MM.1S (cell line): ENCODE data around the gene MRTFA.

ENCODE experiments used
- EZH2 ChIP-seq: fragments of 300-600 bp; sonication (generic); optimal IDR thresholded peaks from 2 replicates; pipeline ENCODE3; 2017; ENCODE audit warnings: low read depth, mild to moderate bottlenecking, antibody characterized with exemption, low read length, mixed read lengths
- TF ChIP-seq, protein P1 (sequence below): fragments of 300-600 bp; sonication (generic); IDR thresholded peaks from 2 replicates; pipeline ENCODE4 v1.5.1; 2016; ENCODE audit warnings: antibody characterized with exemption, low read length, mixed read lengths

DNA sequence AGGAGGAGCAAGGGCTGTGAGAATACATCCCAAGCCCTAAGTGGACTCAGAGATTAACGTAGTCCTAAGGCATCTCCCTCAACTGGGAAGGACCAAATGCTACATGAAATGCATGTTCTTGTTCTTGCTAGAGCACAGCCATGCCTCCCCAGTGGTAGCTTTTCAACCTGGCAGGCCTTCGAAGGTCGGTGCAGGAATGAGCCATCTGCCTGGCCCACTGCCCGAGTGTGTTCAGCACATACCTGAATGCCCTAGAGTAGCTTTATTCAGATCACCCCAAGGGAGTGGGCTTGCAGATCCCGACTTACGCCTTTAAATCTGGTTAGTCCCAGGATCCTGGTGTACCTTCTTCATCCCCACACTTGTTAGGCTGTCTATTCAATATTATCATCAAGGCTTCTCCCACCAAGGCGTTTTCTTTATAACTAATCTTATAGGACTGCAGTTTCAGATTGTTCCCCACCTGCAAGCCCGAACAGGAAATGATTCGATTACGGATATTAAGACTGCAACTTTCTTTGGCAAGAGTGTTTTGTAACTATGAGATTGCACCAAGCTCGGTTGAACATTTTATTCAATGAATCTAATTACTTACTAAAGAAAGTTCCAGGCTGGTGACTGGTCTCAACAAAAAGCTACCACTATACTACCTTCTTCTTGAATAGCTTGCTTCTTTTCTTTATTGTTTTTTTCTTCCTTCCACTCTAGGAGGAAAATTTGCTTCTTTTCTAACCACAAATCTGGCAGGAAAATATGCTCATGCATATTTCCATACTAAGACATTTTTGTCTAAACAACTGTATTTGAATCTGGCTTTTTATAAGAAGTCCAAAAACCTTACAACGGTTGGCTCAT lies 150.5 kb downstream of the MRTFA start:
- TF ChIP-seq, protein P1, sequence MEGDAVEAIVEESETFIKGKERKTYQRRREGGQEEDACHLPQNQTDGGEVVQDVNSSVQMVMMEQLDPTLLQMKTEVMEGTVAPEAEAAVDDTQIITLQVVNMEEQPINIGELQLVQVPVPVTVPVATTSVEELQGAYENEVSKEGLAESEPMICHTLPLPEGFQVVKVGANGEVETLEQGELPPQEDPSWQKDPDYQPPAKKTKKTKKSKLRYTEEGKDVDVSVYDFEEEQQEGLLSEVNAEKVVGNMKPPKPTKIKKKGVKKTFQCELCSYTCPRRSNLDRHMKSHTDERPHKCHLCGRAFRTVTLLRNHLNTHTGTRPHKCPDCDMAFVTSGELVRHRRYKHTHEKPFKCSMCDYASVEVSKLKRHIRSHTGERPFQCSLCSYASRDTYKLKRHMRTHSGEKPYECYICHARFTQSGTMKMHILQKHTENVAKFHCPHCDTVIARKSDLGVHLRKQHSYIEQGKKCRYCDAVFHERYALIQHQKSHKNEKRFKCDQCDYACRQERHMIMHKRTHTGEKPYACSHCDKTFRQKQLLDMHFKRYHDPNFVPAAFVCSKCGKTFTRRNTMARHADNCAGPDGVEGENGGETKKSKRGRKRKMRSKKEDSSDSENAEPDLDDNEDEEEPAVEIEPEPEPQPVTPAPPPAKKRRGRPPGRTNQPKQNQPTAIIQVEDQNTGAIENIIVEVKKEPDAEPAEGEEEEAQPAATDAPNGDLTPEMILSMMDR, result no peak
- no peak for TF ChIP-seq EZH2
